MM.1S (cell line): ENCODE data around the gene GPAT2.
"Not testable (repeated sequence)": the region's sequence is repeated elsewhere in the genome, so short reads cannot be mapped to it uniquely, and the experiment has no call there.

ENCODE experiments used
- DNase-seq: peaks from one replicate; pipeline ENCODE4 v3.0.0-alpha.2; 2015
- H2AFZ ChIP-seq: fragments of 300-600 bp; sonication (generic); 2 replicates; pipeline ENCODE4 v1.6.0; 2016; ENCODE audit warnings: antibody characterized with exemption, low read length
- H3F3A ChIP-seq: fragments of 300-600 bp; sonication (generic); 2 replicates; pipeline ENCODE4 v1.6.1; 2016; ENCODE audit warnings: mild to moderate bottlenecking, antibody characterized with exemption, low read length, moderate library complexity, mixed read lengths; ENCODE audit not compliant: insufficient read depth
- H3K27ac ChIP-seq: fragments of 300-600 bp; sonication (generic); 2 replicates; pipeline ENCODE4 v1.5.1; 2016; ENCODE audit warnings: mild to moderate bottlenecking, low read length
- H3K27me3 ChIP-seq: fragments of 300-600 bp; sonication (generic); replicated peaks from 2 replicates; pipeline ENCODE4 v1.6.0; 2016; ENCODE audit warnings: low read length; ENCODE audit not compliant: insufficient read depth
- H3K36me3 ChIP-seq: fragments of 300-600 bp; sonication (generic); replicated peaks from 2 replicates; pipeline ENCODE4 v1.6.1; 2016; ENCODE audit warnings: mild to moderate bottlenecking, low read length, mixed read lengths; ENCODE audit not compliant: insufficient read depth
- H3K4me1 ChIP-seq: fragments of 300-600 bp; sonication (generic); 2 replicates; pipeline ENCODE4 v1.6.1; 2016; ENCODE audit warnings: low read length, mixed read lengths
- H3K4me2 ChIP-seq: fragments of 300-600 bp; sonication (generic); 2 replicates; pipeline ENCODE4 v1.6.0; 2016; ENCODE audit warnings: low read depth, low read length
- H3K4me3 ChIP-seq: fragments of 300-600 bp; sonication (generic); 2 replicates; pipeline ENCODE4 v1.5.1; 2016; ENCODE audit warnings: low read length, mixed read lengths
- H3K79me2 ChIP-seq: fragments of 300-600 bp; sonication (generic); 2 replicates; pipeline ENCODE4 v1.6.1; 2016; ENCODE audit warnings: mixed run types, low read length, mixed read lengths
- H3K9ac ChIP-seq: fragments of 300-600 bp; sonication (generic); 2 replicates; pipeline ENCODE4 v1.6.1; 2016; ENCODE audit warnings: low read length, mixed read lengths
- H3K9me2 ChIP-seq: fragments of 300-600 bp; sonication (generic); replicated peaks from 2 replicates; pipeline ENCODE4 v1.6.1; 2016; ENCODE audit warnings: mild to moderate bottlenecking, low read length, mixed read lengths; ENCODE audit not compliant: insufficient read depth
- H3K9me3 ChIP-seq: fragments of 300-600 bp; sonication (generic); replicated peaks from 2 replicates; pipeline ENCODE4 v1.6.1; 2016; ENCODE audit warnings: mild to moderate bottlenecking, low read length, mixed read lengths; ENCODE audit not compliant: insufficient read depth
- H4K20me1 ChIP-seq: fragments of 300-600 bp; sonication (generic); 2 replicates; pipeline ENCODE4 v1.6.1; 2016; ENCODE audit warnings: mild to moderate bottlenecking, low read length, moderate library complexity, mixed read lengths; ENCODE audit not compliant: insufficient read depth

Gene GPAT2

GRCh38 chr2:96061197-96061817, 26.6 kb upstream of the GPAT2 start:
- H3K9me3 ChIP-seq, H3K4me3 ChIP-seq, H3K4me2 ChIP-seq, H3K9ac ChIP-seq, H3K27me3 ChIP-seq, H3K9me2 ChIP-seq, H4K20me1 ChIP-seq, H3F3A ChIP-seq, H3K4me1 ChIP-seq, H3K79me2 ChIP-seq, DNase-seq, H2AFZ ChIP-seq, H3K27ac ChIP-seq, H3K36me3 ChIP-seq: not testable (repeated sequence)

DNA sequence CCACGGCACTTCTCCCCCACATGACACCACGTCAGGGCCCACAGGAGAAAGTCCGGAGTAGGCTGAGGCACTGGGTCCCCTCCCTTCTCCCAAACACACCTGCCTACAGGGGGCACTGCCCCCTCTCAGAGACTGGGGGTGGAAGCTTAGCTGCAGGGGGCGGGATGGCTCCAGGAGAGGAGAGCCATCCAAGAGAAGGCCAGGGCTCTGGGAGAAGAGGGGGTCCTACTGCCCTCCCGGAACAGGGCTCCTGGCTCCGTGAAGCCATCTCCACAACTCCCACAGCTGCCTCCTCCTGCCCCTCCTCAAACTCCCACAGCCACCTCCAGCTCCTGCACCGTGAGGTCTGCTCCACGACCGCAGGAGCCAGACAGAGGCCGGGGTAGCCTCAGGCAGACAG, 25.6 kb upstream of the GPAT2 start:
- H3K4me1 ChIP-seq, H3K4me3 ChIP-seq, H2AFZ ChIP-seq, H3K79me2 ChIP-seq, H3K4me2 ChIP-seq, H3K27ac ChIP-seq, H3K27me3 ChIP-seq, H3K9me2 ChIP-seq, H3K9ac ChIP-seq, H3F3A ChIP-seq, H3K9me3 ChIP-seq, DNase-seq, H4K20me1 ChIP-seq, H3K36me3 ChIP-seq: not testable (repeated sequence)

GRCh38 chr2:96059443-96059842, 24.7 kb upstream of the GPAT2 start:
- H3K9me2 ChIP-seq, H4K20me1 ChIP-seq, H3F3A ChIP-seq, H3K4me3 ChIP-seq, H3K27ac ChIP-seq, H2AFZ ChIP-seq, H3K9me3 ChIP-seq, H3K4me2 ChIP-seq, H3K4me1 ChIP-seq, H3K27me3 ChIP-seq, H3K9ac ChIP-seq, H3K36me3 ChIP-seq, H3K79me2 ChIP-seq, DNase-seq: not testable (repeated sequence)

DNA sequence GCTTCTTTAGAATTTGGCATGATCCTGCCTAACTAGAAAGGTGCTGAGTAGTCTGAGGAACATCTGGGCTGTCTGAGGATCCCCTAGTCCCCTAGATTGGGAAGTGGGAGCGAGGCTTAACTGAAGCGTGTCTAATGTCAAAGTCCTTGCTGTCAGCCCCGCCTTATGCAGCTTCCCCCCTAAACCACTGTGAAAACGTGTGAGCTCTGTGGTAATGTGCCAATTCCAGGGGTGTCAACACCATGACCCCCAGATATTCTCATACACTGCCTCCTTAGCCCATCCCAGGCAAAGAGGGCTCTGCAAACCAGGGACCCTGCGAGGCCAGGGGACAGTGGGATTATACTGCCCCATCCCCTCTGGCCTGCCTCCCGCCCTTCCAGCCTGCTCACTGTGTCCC, 21.1 kb upstream of the GPAT2 start:
- not testable (repeated sequence) for H3K4me3 ChIP-seq, H3K36me3 ChIP-seq, H3K9ac ChIP-seq, H3K27me3 ChIP-seq, H3K79me2 ChIP-seq, H3K4me1 ChIP-seq, H4K20me1 ChIP-seq, H3K9me3 ChIP-seq, H3K4me2 ChIP-seq, H2AFZ ChIP-seq, DNase-seq, H3K27ac ChIP-seq, H3K9me2 ChIP-seq, H3F3A ChIP-seq

DNA sequence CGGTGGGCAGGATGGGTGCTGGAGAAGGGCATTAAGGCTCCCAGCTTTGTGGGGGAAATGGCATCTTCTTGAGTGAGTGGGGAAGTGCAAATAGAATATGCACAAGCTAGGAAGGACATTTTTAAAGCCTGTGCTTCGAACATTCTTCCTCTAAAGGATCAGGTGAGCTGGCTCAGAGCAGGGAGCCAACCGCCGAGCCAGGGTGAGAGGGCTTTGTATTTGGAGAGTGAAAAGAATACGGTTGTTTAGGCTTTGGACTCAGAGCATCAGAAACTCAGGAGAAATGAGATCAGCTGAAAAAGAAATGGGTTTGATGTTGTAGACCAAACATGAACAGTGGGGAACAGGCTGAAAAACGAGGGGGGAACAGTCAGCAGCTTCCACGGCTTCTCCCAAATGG, 19.8 kb upstream of the GPAT2 start:
- not testable (repeated sequence) for H2AFZ ChIP-seq, DNase-seq, H3K9ac ChIP-seq, H3K9me3 ChIP-seq, H3K27me3 ChIP-seq, H3K27ac ChIP-seq, H3K4me2 ChIP-seq, H3K79me2 ChIP-seq, H4K20me1 ChIP-seq, H3F3A ChIP-seq, H3K9me2 ChIP-seq, H3K36me3 ChIP-seq, H3K4me3 ChIP-seq, H3K4me1 ChIP-seq

DNA sequence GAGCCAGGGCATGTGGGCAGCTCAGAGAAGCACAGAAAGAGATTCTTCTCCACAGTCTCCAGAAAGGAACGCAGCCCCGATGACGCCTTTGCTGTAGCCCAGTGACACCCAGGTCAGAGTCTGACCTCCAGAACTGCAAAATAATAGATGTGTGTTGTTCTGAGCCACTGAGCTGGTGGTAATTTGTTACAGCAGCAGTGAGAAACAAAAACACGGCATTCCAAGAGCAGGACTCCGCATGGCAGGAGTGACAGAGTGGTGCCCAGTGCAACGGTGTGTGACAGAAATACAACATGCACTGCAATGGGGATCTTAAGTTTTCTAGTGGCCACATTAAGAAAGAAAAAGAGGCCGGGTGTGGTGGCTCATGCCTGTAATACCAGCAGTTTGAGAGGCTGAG, 18.7 kb upstream of the GPAT2 start:
- H3K79me2 ChIP-seq, H3K4me2 ChIP-seq: not testable (repeated sequence)

GRCh38 chr2:96052632-96053031, 17.9 kb upstream of the GPAT2 start:
- not testable (repeated sequence) for H3K27me3 ChIP-seq, H3K4me3 ChIP-seq, H3K4me1 ChIP-seq, H3K79me2 ChIP-seq, H3K9me2 ChIP-seq, H3K4me2 ChIP-seq, H3F3A ChIP-seq, H3K9ac ChIP-seq, DNase-seq, H2AFZ ChIP-seq, H4K20me1 ChIP-seq, H3K9me3 ChIP-seq, H3K36me3 ChIP-seq, H3K27ac ChIP-seq

More for the DNA sequence above, 18.7 kb upstream of the GPAT2 start:
- H4K20me1 ChIP-seq, H3K27me3 ChIP-seq, H3K27ac ChIP-seq, H2AFZ ChIP-seq, H3K4me1 ChIP-seq, H3K9me3 ChIP-seq, H3K4me3 ChIP-seq, H3F3A ChIP-seq, DNase-seq, H3K9ac ChIP-seq, H3K9me2 ChIP-seq, H3K36me3 ChIP-seq: not testable (repeated sequence)

GRCh38 chr2:96049917-96050262, 15.2 kb upstream of the GPAT2 start:
- H3K36me3 ChIP-seq, H3K9ac ChIP-seq, H3K27ac ChIP-seq, H3K4me1 ChIP-seq, H4K20me1 ChIP-seq, H3F3A ChIP-seq, H3K9me3 ChIP-seq, H3K4me3 ChIP-seq, H2AFZ ChIP-seq, H3K79me2 ChIP-seq, DNase-seq, H3K27me3 ChIP-seq, H3K4me2 ChIP-seq, H3K9me2 ChIP-seq: not testable (repeated sequence)
